ENCODE measurements around the gene HS6ST3.

DNA sequence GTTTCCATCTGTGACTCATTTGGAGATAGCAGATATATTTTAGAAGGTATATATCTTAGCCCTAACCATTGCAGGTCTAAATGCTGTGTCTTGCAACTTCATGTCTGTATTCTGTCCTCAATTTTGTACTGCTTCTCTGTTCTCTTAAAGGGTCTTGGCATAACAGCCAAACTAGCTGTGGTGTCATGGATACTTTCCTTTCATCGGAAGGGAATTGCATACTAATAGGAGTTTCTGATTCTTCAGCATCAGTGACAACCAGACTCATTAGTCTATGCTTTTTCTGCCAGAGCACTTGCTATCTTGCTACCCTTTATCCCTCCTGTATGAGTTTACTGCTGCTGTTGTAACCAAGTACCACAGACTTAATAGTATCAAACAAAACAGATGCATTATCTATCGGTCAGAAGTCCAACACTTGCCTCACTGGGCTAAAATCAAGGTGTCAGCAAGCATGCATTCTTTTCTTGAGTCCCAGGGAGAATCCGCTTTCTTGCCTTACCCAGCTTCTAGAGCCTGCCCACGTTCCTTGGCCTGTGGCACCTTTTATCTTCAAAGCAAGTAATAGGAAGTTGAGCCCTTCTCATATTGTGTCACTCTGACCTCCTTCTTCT lies 253.1 kb downstream of the HS6ST3 start:
- TF ChIP-seq, protein P1, sequence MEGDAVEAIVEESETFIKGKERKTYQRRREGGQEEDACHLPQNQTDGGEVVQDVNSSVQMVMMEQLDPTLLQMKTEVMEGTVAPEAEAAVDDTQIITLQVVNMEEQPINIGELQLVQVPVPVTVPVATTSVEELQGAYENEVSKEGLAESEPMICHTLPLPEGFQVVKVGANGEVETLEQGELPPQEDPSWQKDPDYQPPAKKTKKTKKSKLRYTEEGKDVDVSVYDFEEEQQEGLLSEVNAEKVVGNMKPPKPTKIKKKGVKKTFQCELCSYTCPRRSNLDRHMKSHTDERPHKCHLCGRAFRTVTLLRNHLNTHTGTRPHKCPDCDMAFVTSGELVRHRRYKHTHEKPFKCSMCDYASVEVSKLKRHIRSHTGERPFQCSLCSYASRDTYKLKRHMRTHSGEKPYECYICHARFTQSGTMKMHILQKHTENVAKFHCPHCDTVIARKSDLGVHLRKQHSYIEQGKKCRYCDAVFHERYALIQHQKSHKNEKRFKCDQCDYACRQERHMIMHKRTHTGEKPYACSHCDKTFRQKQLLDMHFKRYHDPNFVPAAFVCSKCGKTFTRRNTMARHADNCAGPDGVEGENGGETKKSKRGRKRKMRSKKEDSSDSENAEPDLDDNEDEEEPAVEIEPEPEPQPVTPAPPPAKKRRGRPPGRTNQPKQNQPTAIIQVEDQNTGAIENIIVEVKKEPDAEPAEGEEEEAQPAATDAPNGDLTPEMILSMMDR (IDR thresholded peaks at IDR 0.05 in 4 of 5, conservative IDR thresholded peaks at IDR 0.05 in 1 of 5) = no peak
- no peak for TF ChIP-seq POLR2A (IDR thresholded peaks at IDR 0.05)
